Stimulated activated memory B cell treated with anti-CD40 and anti-IgM and Interleukin-4, amounts not matched to agents 10 μg/mL and 1 μg/mL and 100 μg/mL, for 72 hours (primary cell): Measurements from ENCODE around the gene TAF3.
"Not testable (repeated sequence)": the region's sequence is repeated elsewhere in the genome, so short reads cannot be mapped to it uniquely, and the experiment has no call there.

Source experiments
- ATAC-seq: fragments of 150-1000 bp; cut with Tn5 transposase; 2 replicates; pipeline ENCODE4 v1.10.0; 2021
- H3K27ac Mint-ChIP-seq: one replicate; pipeline ENCODE4 v1.8.0; 2022; ENCODE audit warnings: mild to moderate bottlenecking, mixed read lengths
- H3K27me3 Mint-ChIP-seq: one replicate; pipeline ENCODE4 v1.8.0; 2022; ENCODE audit warnings: mixed read lengths
- H3K36me3 Mint-ChIP-seq: one replicate; pipeline ENCODE4 v1.8.0; 2022; ENCODE audit warnings: mixed read lengths
- H3K4me1 Mint-ChIP-seq: one replicate; pipeline ENCODE4 v1.8.0; 2022; ENCODE audit warnings: mixed read lengths
- H3K4me3 Mint-ChIP-seq: one replicate; pipeline ENCODE4 v1.8.0; 2022; ENCODE audit warnings: mild to moderate bottlenecking, moderate library complexity, mixed read lengths
- H3K9me3 Mint-ChIP-seq: one replicate; pipeline ENCODE4 v1.8.0; 2022; ENCODE audit warnings: mixed read lengths

Gene TAF3

GRCh38 chr10:7797582-7797981 is 20.7 kb upstream of the TAF3 start:
- peaks cover 41% of the 10 kb centered on the region for H3K4me1 Mint-ChIP-seq
- no peak for ATAC-seq
- no peak overlapping the region for H3K27ac Mint-ChIP-seq
- peaks cover 53% of the 10 kb centered on the region for H3K36me3 Mint-ChIP-seq
- no peaks in the 10 kb centered on the region for H3K9me3 Mint-ChIP-seq
- no peak overlapping the region for H3K4me3 Mint-ChIP-seq
- H3K27me3 Mint-ChIP-seq = no peaks in the 10 kb centered on the region

GRCh38 chr10:7802606-7803005 is 15.7 kb upstream of the TAF3 start:
- no peak for ATAC-seq
- Mint-ChIP-seq H3K36me3 (peaks cover 51% of the 10 kb centered on the region), H3K9me3 (no peaks in the 10 kb centered on the region), H3K27ac (no peak overlapping the region), H3K4me3 (no peak overlapping the region), H3K27me3 (no peaks in the 10 kb centered on the region), H3K4me1 (no peaks in the 10 kb centered on the region)

GRCh38 chr10:7804216-7804615 is 14.1 kb upstream of the TAF3 start:
- Mint-ChIP-seq H3K4me1 (no peaks in the 10 kb centered on the region), H3K4me3 (no peak overlapping the region), H3K9me3 (no peaks in the 10 kb centered on the region), H3K27ac (no peak overlapping the region), H3K27me3 (no peaks in the 10 kb centered on the region), H3K36me3 (peaks cover 41% of the 10 kb centered on the region)
- no peak for ATAC-seq

- no peaks in the 10 kb centered on the region for H3K9me3 Mint-ChIP-seq
- H3K27ac Mint-ChIP-seq = no peak overlapping the region
- peaks cover 36% of the 10 kb centered on the region for H3K36me3 Mint-ChIP-seq
- H3K27me3 Mint-ChIP-seq = no peaks in the 10 kb centered on the region
- no peak for ATAC-seq
- no peaks in the 10 kb centered on the region for H3K4me1 Mint-ChIP-seq
- no peak overlapping the region for H3K4me3 Mint-ChIP-seq
Measured at GRCh38 chr10:7804741-7805140, 13.6 kb upstream of the TAF3 start.

GRCh38 chr10:7808686-7809267 is 9.5 kb upstream of the TAF3 start:
- peaks cover 9% of the 10 kb centered on the region for H3K27me3 Mint-ChIP-seq
- no peak overlapping the region for H3K4me3 Mint-ChIP-seq
- no peaks in the 10 kb centered on the region for H3K4me1 Mint-ChIP-seq
- no peaks in the 10 kb centered on the region for H3K9me3 Mint-ChIP-seq
- no peak for ATAC-seq
- H3K36me3 Mint-ChIP-seq = peaks cover 22% of the 10 kb centered on the region
- H3K27ac Mint-ChIP-seq = no peak overlapping the region

- Mint-ChIP-seq H3K27ac (no peak overlapping the region), H3K4me1 (no peaks in the 10 kb centered on the region), H3K4me3 (no peak overlapping the region), H3K9me3 (no peaks in the 10 kb centered on the region), H3K27me3 (peaks cover 9% of the 10 kb centered on the region), H3K36me3 (peaks cover 6% of the 10 kb centered on the region)
- no peak for ATAC-seq
Measured at GRCh38 chr10:7810443-7810842, 7.9 kb upstream of the TAF3 start.

- ATAC-seq = no peak
- H3K9me3 Mint-ChIP-seq = no peaks in the 10 kb centered on the region
- peaks cover 9% of the 10 kb centered on the region for H3K27me3 Mint-ChIP-seq
- H3K36me3 Mint-ChIP-seq = peaks cover 6% of the 10 kb centered on the region
- no peak overlapping the region for H3K27ac Mint-ChIP-seq
- H3K4me1 Mint-ChIP-seq = no peaks in the 10 kb centered on the region
- no peak overlapping the region for H3K4me3 Mint-ChIP-seq
Measured at GRCh38 chr10:7811000-7811399, 7.3 kb upstream of the TAF3 start.

GRCh38 chr10:7811743-7812142 is 6.6 kb upstream of the TAF3 start:
- ATAC-seq, H3K4me3 Mint-ChIP-seq, H3K27ac Mint-ChIP-seq, H3K36me3 Mint-ChIP-seq, H3K9me3 Mint-ChIP-seq, H3K27me3 Mint-ChIP-seq, H3K4me1 Mint-ChIP-seq: not testable (repeated sequence)

- Mint-ChIP-seq H3K4me3 (no peak overlapping the region), H3K4me1 (peaks cover 11% of the 10 kb centered on the region), H3K9me3 (no peaks in the 10 kb centered on the region), H3K36me3 (no peaks in the 10 kb centered on the region), H3K27me3 (peaks cover 9% of the 10 kb centered on the region), H3K27ac (no peak overlapping the region)
- no peak for ATAC-seq
Measured at GRCh38 chr10:7813481-7813880, 4.8 kb upstream of the TAF3 start.

- H3K36me3 Mint-ChIP-seq = no peaks in the 10 kb centered on the region
- H3K27ac Mint-ChIP-seq = peak overlapping the region; percentile 87
- peaks cover 9% of the 10 kb centered on the region for H3K27me3 Mint-ChIP-seq
- H3K4me3 Mint-ChIP-seq = peak overlapping the region; percentile 95
- H3K4me1 Mint-ChIP-seq = peaks cover 40% of the 10 kb centered on the region
- H3K9me3 Mint-ChIP-seq = no peaks in the 10 kb centered on the region
- no peak for ATAC-seq
Measured at GRCh38 chr10:7817576-7817975, 729 bp upstream of the TAF3 start.

- H3K27ac Mint-ChIP-seq = peak overlapping the region; percentile 87
- H3K9me3 Mint-ChIP-seq = no peaks in the 10 kb centered on the region
- H3K36me3 Mint-ChIP-seq = no peaks in the 10 kb centered on the region
- peak overlapping the region; percentile 95 for H3K4me3 Mint-ChIP-seq
- H3K27me3 Mint-ChIP-seq = peaks cover 9% of the 10 kb centered on the region
- peak; percentile 32 for ATAC-seq
- H3K4me1 Mint-ChIP-seq = peaks cover 40% of the 10 kb centered on the region
Measured at GRCh38 chr10:7817984-7818294, 366 bp upstream of the TAF3 start.

- Mint-ChIP-seq H3K4me3 (peak overlapping the region; percentile 95), H3K27me3 (no peaks in the 10 kb centered on the region), H3K4me1 (peaks cover 40% of the 10 kb centered on the region), H3K36me3 (no peaks in the 10 kb centered on the region), H3K9me3 (no peaks in the 10 kb centered on the region), H3K27ac (peak overlapping the region; percentile 87)
- peak; percentile 56 for ATAC-seq
Measured at GRCh38 chr10:7819121-7819460, 786 bp downstream of the TAF3 start.

GRCh38 chr10:7824251-7824650 is 5.9 kb downstream of the TAF3 start:
- no peaks in the 10 kb centered on the region for H3K27me3 Mint-ChIP-seq
- H3K27ac Mint-ChIP-seq = no peak overlapping the region
- no peaks in the 10 kb centered on the region for H3K9me3 Mint-ChIP-seq
- H3K36me3 Mint-ChIP-seq = peaks cover 39% of the 10 kb centered on the region
- no peak overlapping the region for H3K4me3 Mint-ChIP-seq
- H3K4me1 Mint-ChIP-seq = peaks cover 34% of the 10 kb centered on the region
- no peak for ATAC-seq

GRCh38 chr10:7826971-7827370 is 8.7 kb downstream of the TAF3 start:
- Mint-ChIP-seq H3K36me3 (peaks cover 50% of the 10 kb centered on the region), H3K27ac (peak overlapping the region; percentile 46)

GRCh38 chr10:7829289-7829834 is 11.1 kb downstream of the TAF3 start:
- peaks cover 57% of the 10 kb centered on the region for H3K36me3 Mint-ChIP-seq
- no peaks in the 10 kb centered on the region for H3K9me3 Mint-ChIP-seq
- no peak overlapping the region for H3K4me3 Mint-ChIP-seq
- peaks cover 23% of the 10 kb centered on the region for H3K4me1 Mint-ChIP-seq
- H3K27me3 Mint-ChIP-seq = no peaks in the 10 kb centered on the region
- H3K27ac Mint-ChIP-seq = no peak overlapping the region
- no peak for ATAC-seq

More at GRCh38 chr10:7826971-7827370, 8.7 kb downstream of the TAF3 start:
- ATAC-seq = no peak
- Mint-ChIP-seq H3K4me1 (peaks cover 13% of the 10 kb centered on the region), H3K9me3 (no peaks in the 10 kb centered on the region), H3K4me3 (no peak overlapping the region), H3K27me3 (no peaks in the 10 kb centered on the region)

GRCh38 chr10:7832060-7832459 is 13.8 kb downstream of the TAF3 start:
- peaks cover 60% of the 10 kb centered on the region for H3K36me3 Mint-ChIP-seq
- no peak overlapping the region for H3K27ac Mint-ChIP-seq
- no peaks in the 10 kb centered on the region for H3K9me3 Mint-ChIP-seq
- no peak for ATAC-seq
- H3K4me3 Mint-ChIP-seq = no peak overlapping the region
- H3K27me3 Mint-ChIP-seq = no peaks in the 10 kb centered on the region
- peaks cover 34% of the 10 kb centered on the region for H3K4me1 Mint-ChIP-seq

GRCh38 chr10:7833210-7833609 is 14.9 kb downstream of the TAF3 start:
- no peaks in the 10 kb centered on the region for H3K9me3 Mint-ChIP-seq
- H3K36me3 Mint-ChIP-seq = peaks cover 48% of the 10 kb centered on the region
- H3K4me3 Mint-ChIP-seq = no peak overlapping the region
- ATAC-seq = no peak
- H3K4me1 Mint-ChIP-seq = peaks cover 27% of the 10 kb centered on the region
- no peak overlapping the region for H3K27ac Mint-ChIP-seq
- no peaks in the 10 kb centered on the region for H3K27me3 Mint-ChIP-seq
